NCI-H2171 treated with DMSO at 0.1 percent for 48 hours (cell line): Measurements from ENCODE around the gene HPGD.

ENCODE experiments used
- DNase-seq: peaks from one replicate; lab custom pipeline; 2025; lab: John Stamatoyannopoulos, UW

The HPGD gene

DNA sequence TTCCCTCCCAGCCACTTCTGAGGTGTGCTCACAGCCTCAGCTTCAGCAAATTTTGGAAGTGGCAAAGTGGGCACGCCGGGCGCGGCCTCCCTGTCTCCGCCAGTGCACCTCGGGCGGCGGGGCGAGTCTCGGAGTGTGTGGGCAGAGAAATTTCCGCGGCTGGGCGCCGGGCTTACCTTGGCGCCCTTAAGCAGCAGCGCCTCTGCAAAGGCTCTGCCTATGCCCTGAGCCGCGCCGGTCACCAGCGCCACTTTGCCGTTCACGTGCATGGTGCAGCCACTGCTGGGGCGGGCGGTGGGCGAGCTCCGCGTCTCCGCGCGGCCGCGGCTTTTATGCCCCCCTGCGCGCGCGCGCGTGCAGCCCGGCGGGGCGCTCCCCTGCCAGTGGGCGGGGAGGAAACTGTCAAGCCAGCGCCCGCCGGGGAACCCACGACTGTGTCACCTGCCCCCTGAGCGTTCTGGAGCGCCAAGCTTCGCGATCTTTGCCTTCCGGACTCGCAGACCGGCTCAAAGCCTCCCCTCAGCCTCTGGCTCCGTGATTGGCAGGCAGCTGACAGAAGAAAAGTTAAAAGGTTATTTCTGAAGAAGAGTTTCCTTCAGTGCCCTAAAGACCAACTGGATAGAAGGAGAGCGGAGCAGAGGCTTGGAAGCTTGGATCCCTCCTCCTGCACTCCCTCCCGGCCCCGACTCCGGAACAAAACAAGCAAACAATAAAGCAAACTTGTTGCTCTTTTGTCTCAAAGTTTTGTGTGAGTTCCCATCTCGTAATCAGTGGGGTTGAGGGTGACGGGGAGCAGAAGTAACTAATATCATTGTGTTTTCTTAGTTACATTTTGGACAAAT, at the start of gene HPGD:
Gene HPGD, minus strand, starts transcription at position 306 of the 842 bp plus-strand sequence. Its CDS starts 37 bp downstream, at position 269.
- DNase-seq, result no peak

DNA sequence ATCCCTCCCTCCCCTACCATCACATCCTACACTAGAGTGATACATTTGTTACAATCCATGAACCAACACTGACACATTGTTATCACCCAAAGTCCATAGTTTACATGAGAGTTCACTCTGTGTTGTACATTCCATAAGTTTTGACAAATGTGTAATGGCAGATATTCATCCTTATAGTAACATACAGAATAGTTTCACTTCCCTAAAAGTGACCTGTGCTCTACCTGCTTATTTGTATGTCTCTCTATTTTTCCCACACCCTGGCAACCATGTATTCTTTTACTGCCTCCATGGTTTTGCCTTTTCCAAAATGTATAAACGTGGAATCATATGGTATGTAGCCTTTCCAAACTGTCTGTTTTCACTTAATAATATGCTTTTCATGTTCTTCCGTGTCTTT, 42.2 kb upstream of the HPGD start:
- DNase-seq, result no peak

DNA sequence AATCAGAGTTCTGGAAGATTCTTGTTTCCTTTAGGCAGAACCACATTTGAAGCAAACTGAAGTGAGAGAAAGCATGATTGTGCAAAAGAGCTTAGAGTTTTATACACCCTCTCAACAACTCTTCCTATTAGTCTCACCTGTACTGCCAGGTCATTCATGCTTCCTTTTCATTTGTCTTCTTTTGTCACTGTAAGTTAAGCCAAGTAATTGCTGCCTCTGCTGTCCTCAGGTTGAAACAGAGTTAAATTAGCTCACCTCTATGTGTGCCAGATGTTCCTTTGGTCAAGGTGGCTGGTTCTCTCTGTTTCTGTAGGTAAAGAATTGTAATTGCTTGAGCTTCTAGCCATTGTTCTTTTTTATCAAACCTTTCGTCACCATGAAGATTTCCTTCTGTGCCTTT, 41.1 kb upstream of the HPGD start:
- no peak for DNase-seq

DNA sequence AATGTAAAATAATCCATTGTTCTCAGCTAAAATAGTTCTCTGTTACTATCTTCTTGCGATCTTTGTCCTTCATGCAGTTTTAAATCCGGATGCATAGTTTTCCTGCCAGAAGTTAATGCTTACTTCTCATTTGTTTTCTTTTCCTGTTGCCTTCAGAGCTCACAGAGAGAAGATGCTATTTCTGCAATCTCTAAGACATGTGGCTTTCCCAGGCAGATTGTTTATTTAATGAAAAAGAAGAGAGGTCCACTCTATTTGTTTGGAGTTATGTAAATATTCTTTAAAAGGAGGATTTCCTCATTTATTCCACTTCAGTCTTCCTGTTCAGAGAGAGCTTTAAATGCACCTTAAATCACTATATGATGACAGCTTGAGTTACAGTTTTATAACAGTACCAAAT, 39.3 kb upstream of the HPGD start:
- no peak for DNase-seq

DNA sequence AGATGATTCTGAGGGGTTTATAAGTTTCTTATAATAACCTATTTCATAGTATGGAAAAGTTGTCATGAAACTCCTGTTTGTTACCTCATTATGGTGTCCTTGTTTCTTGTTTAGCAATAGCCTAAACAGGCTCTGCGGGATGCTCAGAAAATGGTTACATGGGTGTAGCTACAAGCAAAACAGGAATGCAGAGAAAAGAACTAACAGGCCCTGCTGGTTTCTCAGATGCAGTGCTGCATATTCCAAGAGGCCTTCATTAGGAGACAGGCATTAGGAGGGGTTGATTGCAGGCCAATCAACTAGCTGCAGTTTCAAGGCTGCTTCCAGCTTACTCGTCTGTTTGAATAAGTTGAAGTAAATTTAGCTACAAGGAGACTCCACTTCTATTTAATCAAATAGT, 37.6 kb upstream of the HPGD start:
- no peak for DNase-seq

DNA sequence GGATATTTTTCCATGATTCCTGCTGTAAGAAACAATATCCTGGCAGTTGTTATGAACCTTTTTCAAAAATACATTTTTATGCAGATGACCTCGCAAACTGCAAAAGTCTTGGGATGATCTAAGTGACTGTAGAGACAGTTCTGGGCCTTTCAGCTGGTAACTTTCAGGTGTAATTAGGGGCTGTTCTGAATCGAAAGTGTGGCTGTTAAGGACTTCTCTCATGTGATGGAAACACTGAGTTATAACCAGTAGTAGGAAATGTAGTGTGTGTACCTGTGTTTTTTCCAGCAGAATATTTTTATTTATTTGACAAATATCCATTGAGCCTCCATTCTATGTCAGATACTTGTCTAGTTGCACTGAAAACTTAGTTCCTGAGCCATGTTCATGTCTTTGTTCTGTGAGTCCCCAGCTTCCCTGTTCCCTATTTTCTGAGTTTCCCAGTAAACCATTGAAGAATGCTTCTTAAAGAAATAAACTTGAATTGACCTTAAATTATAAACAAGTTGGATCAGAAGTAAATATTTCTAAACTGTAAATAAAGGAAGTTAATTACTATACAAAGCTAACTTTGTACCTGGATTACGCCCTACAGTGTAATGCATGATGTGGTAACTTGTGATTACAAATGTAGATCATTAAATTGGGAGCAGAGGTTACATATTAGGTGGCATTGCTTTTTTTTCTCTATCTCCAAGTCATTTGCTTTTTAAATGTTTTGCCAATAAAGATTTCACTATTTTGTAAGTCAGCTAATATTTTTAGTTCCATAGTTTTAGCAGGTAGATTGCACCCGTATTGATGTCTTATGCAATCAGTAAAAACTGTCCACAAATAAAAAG, 33.7 kb upstream of the HPGD start:
- no peak for DNase-seq

DNA sequence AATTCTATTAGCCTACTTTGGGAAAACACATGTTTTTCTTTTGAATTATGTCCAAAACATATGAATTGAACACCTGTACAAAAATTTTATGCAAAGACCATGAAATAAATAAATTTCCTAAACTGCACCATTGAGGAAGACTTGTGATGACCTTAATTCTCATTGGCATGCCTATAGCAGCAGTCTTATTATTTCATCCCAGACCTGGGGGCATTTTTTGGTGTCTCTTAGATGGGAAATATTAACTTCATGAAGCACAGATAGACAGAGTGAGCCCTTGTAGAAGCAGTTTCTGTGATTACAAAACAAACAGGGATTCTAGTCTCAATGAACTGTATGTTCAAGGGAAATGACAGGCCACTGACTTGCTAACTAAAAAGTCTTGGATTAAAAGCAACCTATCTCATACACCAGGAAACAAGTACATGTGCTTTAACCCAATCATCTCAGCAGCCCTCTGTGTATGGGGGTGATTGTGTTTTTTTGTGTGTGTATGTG, 32.0 kb upstream of the HPGD start:
- no peak for DNase-seq

DNA sequence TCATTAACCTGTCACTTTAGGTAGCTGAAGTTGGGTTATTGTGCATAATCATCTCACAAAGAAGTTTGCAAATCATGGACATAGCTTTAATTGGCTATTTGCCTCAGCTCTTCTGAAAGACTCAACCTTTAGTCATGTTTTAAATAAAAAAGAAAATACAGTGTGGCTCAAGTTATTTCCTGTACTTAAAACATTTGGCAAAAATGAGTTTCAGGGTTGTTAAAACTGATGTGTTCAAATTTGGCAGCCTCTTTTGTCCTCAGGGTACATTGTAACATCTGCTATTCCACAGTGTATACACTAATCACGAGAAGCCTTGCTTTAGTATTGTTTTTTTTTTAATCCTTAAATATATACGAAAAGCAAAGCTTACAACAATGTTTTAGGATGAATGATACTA, 31.5 kb upstream of the HPGD start:
- no peak for DNase-seq

DNA sequence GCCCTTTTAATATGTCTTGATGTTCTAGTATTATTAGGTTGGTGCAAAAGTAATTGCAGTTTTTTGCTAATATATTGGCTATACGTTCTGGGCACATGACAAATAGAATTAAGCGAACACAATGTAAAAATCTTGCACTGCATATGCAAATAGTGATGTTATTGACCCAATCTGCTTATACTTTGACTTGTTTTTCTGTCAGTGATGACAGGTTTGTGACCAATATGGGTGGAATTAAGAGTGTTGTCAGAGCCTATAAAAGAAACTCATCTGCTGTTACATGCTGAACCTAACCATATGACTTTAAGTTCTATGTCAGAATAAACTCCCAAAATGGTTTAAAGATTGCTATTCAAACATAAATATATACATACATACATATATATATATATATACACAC, 30.7 kb upstream of the HPGD start:
- no peak for DNase-seq

DNA sequence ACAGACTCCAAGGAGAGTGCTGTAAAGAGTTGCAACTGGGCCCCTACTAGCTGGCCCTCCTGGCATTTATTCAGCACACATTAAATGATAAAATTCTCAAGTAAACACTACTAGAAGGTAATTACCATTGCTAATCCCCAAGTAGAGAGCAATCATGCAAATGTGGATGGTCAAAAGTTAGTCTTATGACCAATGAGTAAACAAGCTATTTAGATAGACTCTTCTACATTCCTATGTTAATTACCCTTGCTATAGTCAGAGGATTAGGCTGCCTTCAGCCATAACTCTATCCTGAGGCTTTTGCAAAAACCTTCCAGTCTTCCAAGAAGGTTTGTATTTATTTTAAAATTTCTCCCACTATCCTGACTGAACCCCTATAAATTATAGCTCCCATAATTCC, 28.3 kb upstream of the HPGD start:
- DNase-seq, result no peak

DNA sequence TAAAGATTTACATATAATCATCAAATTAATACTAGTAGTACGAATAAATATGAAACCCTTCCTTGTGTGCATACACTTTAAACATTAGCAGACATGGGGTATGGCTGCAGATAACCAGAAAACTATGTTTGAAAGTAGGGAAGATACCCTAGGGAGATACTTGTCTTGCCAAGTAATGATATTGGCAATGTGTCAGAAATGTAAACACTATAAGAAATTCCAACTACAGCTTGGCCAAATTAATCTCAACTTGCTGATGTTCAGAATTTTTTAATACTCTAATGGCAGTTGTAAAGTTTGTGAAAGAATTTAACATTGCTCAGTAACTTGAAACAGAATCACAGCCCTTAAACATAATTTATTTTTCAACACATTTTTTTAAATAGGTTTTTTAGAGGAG, 27.4 kb upstream of the HPGD start:
- no peak for DNase-seq

DNA sequence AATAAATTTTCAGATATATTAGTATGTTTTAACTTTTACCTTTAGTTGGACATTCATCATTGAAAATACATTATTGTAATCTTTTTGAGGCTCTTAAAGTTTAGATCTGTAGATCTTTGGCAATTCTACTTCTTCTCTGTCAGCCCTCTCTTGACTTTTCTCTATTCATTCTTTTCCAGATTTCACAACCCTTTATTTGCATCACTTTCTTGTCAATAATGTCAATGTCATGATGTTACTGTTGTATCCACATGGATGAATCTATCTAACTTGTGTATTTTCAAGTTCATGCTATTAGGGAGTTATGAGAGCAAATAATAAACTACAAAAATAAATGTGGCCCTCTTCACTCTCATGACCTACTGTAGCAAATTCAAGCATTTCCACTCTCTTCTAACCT, 23.0 kb upstream of the HPGD start:
- DNase-seq, result no peak

DNA sequence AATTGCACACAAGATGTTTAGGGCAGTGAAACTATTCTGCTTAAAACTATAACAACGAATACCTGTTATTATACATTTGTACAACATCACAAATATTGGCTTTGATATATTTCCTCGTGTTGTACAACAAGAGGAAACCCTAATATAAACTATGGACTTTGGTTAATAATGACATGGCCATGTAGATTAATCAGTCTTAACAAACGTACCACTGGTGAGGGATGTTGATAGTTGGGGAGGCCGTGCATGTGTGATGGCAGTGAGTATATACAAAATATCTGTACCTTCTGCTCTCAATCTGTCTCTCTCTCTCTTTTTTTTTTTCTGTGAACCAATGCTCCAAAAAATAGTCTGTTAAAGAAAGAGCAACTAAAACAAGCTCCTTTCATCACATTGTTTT, 22.2 kb upstream of the HPGD start:
- no peak for DNase-seq

DNA sequence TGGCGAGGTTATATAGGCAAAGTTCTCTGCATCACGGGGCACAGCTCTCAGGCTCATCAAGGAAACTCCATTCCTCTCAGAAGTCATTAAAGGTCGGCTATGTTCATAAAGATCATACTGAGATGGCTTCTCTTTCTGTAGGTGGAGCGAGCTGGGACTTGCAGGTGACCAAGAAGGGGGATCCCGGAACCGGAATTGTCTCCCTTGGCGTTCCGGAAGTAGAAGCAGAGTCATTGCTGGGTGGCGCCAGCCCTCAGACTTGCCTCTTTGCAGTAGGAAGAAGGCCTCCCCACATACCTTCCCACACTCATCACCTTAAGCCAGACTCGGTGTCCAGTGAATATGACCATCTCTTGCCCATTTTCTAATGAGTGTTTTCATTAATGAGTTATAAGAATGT, 17.9 kb upstream of the HPGD start:
- no peak for DNase-seq

DNA sequence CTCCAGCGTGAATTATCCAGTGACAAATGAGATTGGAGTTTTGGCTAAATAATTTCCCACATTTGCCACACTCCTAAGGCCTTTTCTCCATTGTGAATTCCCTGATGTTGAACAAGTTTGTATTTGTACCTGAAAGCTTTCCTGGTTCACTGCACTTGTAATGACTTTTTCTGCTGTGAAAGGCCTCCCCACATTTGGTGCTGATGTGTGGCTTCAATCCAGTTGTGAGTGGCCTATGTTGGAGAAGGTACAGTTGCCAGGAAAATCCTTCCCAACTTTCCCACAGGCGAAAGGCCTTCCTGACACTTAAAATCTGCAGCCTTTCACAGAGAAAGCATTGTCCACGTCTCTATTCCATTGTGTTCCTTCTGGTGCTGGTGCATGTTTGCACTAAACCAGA, 17.3 kb upstream of the HPGD start:
- DNase-seq, result no peak

DNA sequence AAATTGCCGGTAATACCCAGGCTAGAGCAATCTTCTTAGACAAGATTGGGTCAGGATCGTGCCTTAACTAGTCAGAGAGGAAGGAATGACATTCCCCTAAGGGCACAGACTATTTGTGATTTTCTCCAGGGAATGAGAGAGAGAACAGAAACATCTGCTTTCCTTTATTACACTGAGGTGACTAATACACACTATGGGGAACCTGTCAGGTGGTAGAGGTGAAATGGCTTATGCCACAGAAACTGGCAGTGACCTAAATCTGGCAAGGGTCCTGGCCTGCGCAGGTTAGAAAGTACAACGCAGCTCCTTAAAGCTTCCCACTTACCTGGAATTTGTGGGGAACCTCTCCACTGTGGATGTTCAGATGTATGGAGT, 16.6 kb upstream of the HPGD start:
- DNase-seq, result no peak

DNA sequence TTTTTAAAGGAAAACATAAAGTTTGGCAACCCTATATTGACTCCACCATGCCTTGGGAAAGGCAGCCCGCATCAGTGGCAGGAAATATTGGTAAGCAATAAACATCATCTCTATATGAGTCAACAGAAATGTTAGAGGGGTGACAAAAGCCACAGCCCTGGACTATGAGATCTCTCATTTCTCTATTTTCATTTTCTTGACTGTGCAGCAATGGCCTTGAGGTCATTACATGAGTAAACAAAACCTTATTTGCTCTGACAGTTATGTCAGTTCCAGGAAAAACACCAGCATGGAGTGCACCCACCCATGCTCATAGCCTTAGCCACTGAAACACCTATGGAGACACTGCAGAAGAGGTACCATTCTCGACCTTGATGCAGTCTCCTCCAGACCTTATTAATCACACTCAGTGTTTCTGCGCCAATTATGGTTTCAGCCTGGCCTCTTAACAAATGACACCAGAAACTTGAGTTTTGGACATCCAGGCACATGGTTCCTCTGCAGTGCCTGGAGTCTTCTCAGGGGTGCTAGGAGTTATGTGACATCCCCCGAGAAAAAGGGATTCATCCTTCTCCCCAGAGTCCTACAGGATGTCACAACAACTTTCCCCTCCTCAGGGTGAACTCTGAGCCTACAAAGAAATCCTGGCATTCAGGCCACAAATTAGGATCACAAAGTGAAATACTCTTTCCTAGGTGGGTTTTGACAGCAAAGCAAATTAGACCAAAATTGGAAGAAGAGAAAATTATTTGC, 16.0 kb upstream of the HPGD start:
- no peak for DNase-seq

DNA sequence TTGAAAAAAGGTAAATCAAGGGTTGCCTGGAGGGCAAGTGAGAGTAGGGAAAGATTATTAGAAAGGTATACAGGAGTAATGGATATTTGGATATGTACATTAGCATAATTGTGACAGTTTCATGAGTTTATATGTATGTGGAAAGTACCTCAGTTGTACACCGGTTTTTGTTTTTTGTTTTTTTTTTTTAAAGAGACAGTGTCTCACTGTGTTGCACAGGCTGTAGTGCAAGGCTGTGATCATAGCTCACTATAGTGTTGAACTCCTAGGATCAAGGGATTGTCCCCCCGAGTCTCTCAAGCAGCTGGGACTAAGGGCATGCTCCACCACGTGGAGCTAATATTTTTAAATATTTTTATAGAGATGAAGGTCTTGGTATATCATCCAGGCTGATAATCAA, 15.3 kb upstream of the HPGD start:
- DNase-seq, result no peak

DNA sequence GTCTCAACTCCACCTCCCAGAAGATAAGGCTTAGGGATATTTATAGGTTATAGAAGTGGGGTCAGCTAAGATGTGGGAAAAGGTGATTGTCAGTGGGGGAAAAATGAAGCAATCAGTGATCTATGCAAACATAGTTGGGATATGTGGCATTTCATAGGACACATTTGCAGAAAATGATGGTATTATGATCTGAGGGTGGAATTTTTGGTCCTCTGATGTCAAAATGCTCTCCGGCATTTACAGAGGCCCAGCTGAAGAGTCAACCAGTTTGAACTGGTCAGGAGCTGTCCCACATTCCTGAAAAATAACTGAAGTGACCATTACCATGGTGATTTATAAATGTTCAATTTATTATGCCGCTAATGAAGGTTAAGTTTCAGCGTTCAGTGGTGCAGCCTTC, 12.2 kb upstream of the HPGD start:
- DNase-seq, result no peak

DNA sequence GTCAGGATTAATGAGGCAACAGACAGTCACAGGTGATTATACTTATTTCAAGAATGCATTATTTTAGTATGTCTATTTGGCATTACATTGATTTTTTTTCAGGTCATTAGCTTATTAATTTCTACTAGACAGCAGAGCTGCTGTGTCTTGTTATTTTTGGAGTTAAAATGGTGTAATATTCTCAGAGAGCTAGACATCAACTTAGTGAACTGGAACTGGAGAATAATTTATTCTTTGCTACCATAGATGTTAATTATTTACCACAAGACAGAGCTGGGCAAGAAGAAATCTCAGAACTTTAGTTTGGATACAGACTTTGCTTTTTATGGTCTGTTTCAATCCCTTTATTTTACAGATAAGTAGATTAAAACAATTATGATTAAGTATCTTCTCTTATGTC, 10.2 kb upstream of the HPGD start:
- DNase-seq, result no peak

DNA sequence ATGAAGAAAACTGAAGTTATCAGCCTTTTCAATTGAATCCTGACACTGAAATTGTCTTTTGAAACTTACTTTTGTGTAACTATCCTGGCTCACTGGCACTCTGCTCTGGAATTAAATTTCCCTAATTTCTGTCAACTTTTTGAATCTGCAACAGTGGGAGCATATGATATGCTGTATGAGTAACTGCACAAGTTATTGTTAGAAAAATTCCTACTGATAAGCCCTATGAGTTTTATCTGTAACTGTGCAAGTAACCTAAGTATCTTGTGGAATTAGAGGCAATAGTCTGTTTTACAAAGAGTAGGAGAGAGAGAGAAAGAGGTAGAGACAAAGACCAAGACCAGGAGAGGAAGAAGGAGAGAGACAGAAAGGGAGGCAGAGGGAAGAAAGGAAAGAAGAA, 9.2 kb upstream of the HPGD start:
- no peak for DNase-seq

DNA sequence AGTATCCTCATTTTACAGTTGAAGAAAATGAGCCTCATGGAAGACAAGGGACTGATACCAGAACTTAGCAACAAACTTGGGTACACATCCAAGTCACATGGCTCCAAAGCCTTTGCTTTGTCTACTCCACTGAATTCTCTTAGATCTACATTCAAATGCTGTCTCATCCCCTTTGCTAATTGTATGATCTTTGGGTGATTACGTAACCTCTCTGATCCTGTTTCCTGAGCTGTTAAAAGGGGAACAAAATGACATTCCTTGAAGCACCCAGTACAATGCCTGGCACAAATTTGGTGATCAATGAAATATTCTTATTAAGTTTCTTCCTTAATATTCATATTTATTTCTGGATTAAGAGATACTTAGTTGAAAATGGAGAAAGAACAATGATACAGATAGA, 5.9 kb upstream of the HPGD start:
- DNase-seq, result no peak

DNA sequence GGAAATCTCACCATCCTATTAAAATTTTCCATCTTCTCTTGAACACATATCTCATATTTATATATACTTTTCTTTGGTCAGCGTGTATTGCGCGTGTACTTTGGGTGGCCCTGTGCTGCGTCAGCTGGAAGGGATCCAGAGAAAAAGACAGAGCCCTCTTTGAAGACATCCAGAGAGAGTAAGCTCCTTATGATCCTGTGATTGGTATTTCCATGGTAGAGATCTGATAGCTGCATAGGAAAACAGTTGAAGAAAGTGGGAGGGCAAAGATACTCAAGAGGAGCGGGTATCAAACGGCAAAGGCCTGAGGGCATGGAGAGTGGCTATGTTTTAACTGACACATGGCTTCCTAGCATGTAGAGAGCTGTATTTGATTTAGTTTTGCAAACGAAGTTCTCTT, 4.4 kb upstream of the HPGD start:
- no peak for DNase-seq
